ENCODE data around the gene EDIL3. TPM values are rescaled to one million over a fixed set of nuclear protein-coding genes. Genes with fewer than 3 reads are reported as not detected.

EDIL3 gene
- total and polyA plus RNA-seq, 9 of the 15 experiments (the other 6 are each of a cell fraction or from before 2014, with no cell fraction given) = 0.09 TPM; not detected in 8

- H4K20me1 ChIP-seq (replicated peaks; ENCODE audit: control insufficient read depth, insufficient read depth, low read length) = no peaks in the 10 kb centered on the region
- ChIA-PET POLR2A (no interaction called here), CTCF (ENCODE audit: low intra/inter-chr PET ratio) (no interaction called here)
- H3K9me1 ChIP-seq (ENCODE audit: control insufficient read depth, insufficient read depth, low read length) = no peaks in the 10 kb centered on the region
- H3K27me3 ChIP-seq (ENCODE audit: control insufficient read depth in 2 of 2, insufficient read depth in 2 of 2, low read length in 2 of 2) = no peaks in the 10 kb centered on the region
- no TSS peak for BruUV-seq (replicated peaks)
- no peak overlapping the region for H3K9ac ChIP-seq (ENCODE audit: insufficient read depth in 1 of 2, low read depth in 2 of 2, low read length in 2 of 2)
- intact Hi-C loops (cut with micrococcal nuclease) (no loop called here), in situ Hi-C loops (cut with MboI) (no loop called here)
- H3K36me3 ChIP-seq (ENCODE audit: control insufficient read depth, insufficient read depth, low read length) = no peaks in the 10 kb centered on the region
- no peak overlapping the region for H3K4me2 ChIP-seq (ENCODE audit: insufficient read depth, low read length)
- no peak overlapping the region for H3K4me3 ChIP-seq
- DNase-seq (ENCODE audit: extremely low read depth in 1 of 4, low spot score in 3 of 4) (no peak), FAIRE-seq (no peak), ATAC-seq (no peak)
- WGBS (ENCODE audit: insufficient coverage, low coverage, missing lambda C conversion rate) = 0% methylated on average over 2 of the region's 2 CpGs
- H3K4me1 ChIP-seq (replicated peaks in 1 of 2; ENCODE audit: control insufficient read depth in 2 of 2, insufficient read depth in 2 of 2, low read length in 2 of 2) = no peaks in the 10 kb centered on the region
- H3K79me2 ChIP-seq (ENCODE audit: control insufficient read depth, insufficient read depth, low read length) = no peaks in the 10 kb centered on the region
- no peak for TF ChIP-seq HMGXB4 (CRISPR knock-in tag; IDR thresholded peaks at IDR 0.05)
- no peak for TF ChIP-seq E4F1 (CRISPR knock-in tag; IDR thresholded peaks at IDR 0.05; ENCODE audit: borderline replicate concordance)
- TF ChIP-seq ZNF584 (CRISPR knock-in tag; IDR thresholded peaks at IDR 0.05; ENCODE audit: low read depth) = no peak
- no peak for TF ChIP-seq TRIM24 (IDR thresholded peaks at IDR 0.05)
- no peak overlapping the region for H3K27ac ChIP-seq (ENCODE audit: extremely low read depth, low read depth, low read length)
- no peak overlapping the region for H2AFZ ChIP-seq (ENCODE audit: low read depth, low read length)
- H3K9me3 ChIP-seq (replicated peaks; ENCODE audit: control insufficient read depth, insufficient read depth, low read depth, low read length) = no peaks in the 10 kb centered on the region
These were observed 326.1 kb downstream of the EDIL3 start for GRCh38 chr5:84058561-84058960.

All from K562 (cell line).